Activated T-helper 9 cell treated with anti-CD3 and anti-CD28 coated beads, Interleukin-2, amount 50 U/mL, for 16 hours (primary cell): ENCODE results near the gene MSH5.

Source experiments
- DNase-seq: peaks from one replicate; pipeline ENCODE4 v3.0.0-alpha.2; 2020; ENCODE audit warnings: low read depth

Gene MSH5

DNA sequence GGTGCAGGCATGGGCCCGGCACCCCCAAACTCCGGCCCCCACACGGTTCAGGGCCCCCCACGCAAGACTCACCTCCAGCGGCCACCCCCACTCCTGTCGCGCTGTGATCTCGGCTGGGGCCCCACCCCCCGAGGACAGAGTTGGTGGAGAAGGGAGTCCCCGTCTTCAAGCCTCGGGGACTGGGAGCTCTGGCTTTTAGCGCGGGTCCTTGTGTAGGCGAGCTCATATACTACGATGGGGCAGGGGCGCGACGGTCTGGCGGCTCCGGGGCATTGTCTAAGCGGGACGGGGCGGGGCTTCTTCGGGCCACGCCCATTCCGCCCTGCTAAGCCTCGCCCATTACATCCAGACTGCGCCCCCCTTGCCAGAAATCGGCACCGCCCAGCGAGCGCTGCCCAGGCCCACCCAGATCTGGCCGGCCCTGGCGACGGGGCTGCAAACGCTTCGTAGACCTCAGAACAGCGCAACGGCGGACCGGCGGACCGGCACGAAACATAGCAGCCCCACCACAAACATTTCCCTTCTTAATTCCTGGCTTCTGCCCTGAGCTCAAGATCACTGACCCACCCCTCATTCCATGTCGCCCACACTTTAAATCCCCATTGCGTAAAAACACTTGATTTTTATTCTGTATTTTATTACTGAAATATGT lies 9.7 kb upstream of the MSH5 start:
- DNase-seq = peak; percentile 37

DNA sequence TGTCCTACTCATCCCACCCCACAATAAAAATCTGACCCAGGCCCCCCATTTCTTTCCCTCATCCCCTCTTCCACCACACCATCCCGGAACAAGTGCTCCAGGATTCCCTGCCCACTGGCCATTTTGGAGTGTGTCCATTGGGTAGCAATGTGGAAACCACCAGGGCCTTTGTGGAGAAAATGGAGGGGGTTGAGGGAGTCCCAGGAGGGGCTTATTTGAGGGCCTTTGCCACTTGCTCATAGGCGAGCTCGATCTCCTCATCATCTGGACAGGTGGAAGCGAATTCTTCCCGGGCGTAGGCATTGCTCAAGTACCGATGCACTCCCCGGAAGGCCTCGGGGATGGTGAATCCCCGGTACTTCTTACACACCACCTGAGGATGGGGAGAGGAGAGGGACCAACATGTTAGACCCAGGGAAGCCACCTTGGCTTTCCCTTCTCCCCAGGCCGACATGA lies 9.1 kb upstream of the MSH5 start:
- DNase-seq = no peak

DNA sequence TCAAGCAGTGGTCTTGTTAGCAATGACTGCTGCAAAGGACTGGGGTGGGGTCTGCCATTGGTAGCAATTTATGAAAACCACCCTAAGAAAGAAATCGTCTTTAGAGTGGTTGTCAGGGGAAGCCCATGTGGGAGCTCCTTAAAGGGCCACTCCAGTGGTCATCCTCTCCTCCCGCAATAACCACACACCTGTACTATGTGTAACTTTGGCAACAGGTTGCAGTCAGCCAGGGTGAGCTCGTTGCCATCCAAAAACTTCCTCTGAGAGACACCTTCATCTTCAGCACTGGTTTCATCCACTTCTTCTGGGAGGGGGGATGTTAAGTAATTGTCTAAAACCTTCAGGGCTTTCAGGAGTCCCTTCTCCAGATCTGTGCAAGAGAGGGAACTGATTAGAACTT lies 7.8 kb upstream of the MSH5 start:
- no peak for DNase-seq

DNA sequence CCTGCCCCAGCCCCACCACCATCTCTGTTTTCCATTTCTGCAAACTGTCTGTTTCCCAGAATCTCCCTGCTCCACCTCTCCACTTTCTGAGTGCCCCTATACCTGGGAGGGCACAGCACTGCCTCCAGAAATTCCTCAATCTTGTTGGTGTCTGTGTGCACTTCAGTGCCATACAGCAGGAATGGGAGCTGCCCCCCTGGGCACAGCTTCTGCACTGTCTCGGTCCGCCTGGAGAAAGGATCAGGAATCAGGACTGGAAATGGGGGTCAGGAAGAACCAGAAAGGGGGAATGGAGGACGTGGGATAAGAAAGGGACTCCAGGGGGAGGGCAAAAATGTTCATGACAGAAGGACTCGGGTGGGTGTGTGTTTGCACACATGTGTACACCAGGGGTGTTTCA lies 6.1 kb upstream of the MSH5 start:
- DNase-seq = no peak

DNA sequence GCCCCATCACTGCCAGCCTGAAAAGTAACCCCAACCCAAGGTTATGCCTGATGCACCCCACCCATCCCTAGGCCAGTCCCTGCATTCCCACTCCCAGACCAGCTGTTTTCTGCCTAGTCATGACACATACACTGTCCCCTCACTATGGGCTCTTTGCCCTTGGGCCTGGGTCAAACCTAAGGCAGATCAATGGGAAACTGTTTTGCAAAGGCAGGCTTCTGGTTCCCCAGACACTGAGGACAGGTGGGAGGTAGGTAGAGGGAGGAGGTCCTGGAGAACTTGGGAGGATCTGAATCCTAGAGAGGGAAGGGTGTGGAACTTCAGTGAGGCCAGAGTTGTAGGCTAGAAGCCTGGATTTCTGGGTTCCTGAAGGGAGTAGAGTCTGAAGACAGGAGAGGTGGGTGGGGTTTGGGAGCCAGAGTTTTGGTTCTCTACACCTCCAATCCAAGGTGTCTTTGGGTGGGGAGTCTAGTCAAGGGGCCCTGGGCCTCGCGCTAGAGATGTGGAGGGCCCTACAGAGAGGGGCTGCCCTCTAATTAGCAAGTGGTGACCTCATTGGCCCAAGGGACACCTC lies 5.5 kb upstream of the MSH5 start:
- DNase-seq = no peak

DNA sequence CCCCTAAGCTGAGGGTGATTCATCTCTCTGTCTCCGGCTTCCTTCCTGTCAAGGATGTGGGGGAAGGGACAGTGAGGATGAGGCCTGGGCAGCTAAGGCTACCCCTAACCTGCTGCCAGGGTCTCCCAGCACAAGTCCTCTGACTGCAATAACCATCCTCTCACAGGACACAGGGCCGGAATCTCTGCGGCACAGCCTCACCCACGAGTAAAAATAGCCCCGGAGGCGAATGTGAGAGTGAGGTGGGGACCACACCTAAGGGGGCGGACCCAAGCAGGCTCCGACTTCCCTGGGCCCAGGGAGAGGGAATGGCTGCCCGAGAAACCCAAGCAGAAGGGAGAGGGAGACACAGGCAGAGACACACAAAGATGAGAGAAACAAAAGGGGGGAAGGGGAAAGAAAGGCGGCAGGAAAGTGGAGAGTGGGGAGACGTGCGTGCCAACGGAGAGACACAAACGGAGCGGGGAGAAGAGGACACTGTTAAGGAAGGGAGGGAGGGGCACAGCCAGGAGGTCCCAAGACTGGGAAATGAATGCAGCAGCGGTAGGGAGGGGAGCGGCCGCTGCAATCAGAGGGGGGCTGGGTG lies 4.9 kb upstream of the MSH5 start:
- DNase-seq = peak; percentile 24

DNA sequence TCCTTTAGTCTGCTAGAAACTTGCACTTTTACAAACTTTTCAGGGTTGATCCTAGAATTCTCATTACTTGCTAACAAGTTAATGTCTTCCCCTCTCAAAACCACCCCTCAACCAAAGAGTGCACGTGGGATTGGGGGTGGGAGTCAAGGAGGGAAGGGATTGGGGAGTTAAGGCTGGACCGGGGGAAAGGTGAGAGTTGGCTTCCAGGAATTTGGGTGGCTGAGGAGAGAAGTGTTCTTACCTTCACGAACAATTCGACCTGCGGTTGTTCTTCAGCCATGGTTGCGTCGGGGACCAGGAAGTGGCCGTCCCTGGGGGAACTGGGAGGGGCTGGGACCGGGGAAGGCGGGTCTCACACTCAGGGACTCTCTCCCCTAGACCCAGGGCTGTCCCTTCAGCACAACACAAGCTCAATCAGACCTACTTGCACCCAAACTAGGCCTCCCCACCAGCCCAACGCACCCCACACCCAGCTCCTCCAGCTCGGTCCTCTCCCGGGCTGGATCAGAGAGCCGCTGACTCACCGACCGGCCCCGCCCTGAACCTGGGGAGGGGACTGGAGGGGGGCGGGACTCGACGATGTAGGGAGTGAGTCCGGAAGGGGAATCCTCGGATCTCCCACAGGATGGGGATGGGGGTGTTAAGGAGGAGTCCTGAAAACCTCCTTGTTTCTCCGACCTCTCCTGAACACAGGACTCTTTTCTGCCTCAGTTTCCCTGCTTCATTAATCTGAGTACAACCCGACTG lies 3.6 kb upstream of the MSH5 start, which contains the start of gene CLIC1:
Gene CLIC1, minus strand, starts transcription at position 510 of the 747 bp plus-strand sequence. Its CDS starts 230 bp downstream, at position 280.
- peak; percentile 69 for DNase-seq

DNA sequence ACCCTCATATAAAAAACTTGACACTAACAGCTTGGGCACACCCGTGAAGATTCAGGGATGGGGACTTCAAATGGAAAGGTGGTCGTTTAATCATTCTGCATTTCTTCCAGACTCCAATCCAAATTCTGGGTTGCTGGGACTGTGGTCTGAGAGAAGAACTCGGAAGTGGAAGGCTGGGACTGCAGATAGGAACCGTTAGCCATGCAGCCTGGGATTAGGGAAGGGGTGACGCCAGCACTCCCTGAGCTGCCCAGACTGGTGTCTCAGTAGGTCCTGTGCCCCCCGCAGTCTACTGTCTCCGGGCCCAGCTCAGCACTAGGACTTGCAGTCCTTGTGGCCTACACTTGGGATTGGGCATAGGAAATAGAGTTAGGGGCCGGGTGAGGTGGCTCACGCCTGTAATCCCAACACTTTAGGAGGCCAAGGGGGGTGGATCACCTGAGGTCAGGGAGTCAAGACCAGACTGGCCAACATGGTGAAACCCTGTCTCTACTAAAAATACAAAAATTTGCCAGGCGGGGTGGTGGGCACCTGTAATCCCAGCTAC lies 3.0 kb upstream of the MSH5 start:
- no peak for DNase-seq

DNA sequence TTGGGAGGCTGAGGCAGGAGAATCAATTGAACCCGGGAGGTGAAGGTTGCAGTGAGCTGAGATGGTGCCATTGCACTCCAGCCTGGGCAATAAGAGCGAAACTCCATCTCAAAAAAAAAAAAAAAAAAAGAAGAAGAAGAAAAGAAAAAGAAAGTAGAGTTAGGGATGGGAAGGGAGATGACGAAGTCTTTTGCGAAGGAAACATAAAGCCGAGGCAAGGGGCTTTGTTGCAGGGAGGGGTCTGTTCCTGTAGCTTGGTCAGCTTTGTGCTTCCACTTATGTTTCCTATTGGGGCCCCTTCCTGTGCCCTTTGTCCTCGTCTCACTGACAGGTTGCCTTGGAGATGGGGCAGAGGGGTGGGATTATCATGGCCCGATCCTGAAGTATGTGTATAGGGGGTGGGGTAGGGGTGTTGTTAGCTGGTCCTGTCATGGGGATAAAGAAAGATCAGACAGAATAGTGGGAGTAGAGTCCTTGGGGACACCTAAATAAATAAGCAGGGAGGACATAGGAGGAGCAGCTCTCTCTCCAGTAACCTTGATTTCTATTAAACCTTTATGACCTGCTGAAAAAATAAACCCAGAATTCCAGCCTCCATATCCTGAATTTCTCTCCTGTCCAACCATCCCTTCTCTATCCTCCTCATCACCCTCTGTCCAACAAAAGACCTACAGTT lies 2.4 kb upstream of the MSH5 start:
- no peak for DNase-seq

DNA sequence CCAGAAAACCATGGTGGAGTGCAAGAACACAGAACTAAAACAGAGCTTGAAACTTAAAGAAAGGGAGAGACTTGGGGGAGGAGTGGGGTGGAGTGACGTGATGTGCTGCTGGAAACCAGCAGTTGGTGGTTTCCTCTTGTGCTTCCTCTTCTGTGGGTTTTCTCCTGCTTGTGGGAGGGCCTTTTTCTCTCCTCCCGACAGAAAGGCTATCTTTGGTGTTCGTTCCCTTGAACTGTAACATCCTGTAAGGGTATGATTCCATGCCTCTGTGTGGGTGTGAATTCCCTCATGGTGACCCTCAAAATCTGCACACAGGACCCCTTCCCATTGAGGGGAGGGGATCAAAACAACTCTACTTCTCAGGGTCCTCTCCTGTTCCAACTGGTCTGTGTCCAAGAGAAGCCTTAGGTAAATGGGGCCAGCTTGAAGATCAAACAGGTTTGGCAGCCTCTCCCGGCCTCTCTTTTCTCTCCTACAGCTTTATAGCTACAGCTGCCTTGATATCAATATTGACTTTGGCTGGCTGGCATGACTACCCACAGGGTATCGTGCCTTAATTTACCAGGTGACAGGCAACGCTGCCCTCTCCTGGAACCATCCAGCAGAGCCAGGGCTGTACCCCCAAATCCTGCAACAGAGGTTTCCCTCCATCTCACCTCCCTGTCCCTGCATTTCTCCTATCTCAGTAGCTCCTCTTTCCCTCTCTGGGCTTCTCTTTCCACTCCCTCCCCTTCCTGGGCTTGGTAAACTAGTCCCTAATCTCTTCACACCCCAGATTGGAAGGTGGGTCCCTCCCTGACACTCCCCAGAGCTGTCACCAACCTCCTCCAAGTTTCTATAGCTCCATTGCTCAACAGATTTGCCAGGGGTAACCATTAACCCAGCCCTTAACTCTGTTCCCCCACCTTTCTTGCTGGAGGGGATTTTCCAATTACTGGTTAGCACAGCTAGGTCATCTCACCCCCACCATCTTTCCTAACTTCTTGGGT lies 1.5 kb upstream of the MSH5 start:
- peak; percentile 46 for DNase-seq

DNA sequence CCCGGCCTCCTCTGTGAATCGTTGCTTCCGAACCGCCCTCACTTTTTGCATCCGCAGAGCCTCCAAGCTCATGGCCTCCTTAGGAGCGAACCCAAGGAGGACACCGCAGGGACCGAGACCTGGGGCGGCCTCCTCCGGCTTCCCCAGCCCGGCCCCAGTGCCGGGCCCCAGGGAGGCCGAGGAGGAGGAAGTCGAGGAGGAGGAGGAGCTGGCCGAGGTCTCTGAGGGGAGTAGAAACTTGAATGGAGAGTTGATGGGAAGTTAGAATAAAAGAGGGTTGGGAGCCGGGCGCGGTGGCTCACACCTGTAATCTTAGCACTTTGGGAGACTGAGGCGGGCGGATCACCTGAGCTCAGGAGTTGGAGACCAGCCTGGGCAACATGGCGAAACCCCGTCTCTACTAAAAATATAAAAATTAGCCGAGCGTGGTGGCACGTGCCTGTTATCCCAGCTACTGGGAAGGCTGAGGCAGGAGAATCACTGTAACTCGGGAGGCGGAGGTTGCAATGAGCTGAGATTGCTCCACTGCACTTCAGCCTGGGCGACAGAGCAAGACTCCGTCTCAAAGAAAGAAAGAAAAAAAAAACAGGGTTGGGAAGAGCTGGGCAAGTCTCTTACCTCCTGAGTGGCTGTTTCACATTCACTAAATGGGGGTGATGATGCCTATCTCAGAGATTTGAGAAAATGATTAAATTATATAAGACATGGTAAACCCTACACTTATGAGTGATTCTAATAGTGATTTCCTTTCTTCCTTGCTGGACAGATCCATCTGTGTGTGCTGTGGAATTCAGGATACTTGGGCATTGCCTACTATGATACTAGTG lies 805 bp downstream of the MSH5 start:
- no peak for DNase-seq

DNA sequence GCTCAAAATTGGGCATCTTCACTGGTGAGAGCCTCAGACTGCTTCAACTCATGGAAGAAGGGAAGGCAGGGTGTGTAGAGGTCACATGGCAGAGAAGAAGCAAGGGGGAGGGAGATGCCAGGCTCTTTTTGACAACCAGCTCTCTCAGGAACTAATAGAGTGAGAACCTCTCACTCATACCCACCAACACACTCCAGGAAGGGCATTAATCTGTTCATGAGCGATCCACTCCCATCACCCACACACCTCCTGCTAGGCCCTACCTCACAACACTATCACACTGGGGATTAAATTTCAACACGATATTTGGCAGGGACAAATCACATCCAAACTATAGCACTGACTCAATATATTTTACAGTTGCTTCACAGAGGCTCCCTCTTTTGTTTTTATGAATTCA lies 2.0 kb downstream of the MSH5 start:
- DNase-seq = no peak

DNA sequence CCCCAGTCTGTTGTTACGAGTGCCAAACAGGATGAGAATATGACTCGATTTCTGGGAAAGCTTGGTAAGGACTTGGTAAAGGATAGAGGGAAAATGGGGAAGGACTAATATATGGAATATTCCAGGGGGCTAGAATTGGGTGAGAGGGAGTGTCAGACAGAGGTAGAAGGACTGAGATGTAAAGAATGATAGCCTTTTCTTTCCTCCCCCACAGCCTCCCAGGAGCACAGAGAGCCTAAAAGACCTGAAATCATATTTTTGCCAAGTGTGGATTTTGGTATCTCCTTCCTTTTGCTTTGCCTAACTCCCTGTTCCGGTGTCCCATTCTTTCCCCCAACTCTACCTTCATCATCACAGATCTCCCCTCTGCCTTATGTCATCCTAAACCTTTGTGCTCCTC lies 3.1 kb downstream of the MSH5 start:
- DNase-seq = no peak

DNA sequence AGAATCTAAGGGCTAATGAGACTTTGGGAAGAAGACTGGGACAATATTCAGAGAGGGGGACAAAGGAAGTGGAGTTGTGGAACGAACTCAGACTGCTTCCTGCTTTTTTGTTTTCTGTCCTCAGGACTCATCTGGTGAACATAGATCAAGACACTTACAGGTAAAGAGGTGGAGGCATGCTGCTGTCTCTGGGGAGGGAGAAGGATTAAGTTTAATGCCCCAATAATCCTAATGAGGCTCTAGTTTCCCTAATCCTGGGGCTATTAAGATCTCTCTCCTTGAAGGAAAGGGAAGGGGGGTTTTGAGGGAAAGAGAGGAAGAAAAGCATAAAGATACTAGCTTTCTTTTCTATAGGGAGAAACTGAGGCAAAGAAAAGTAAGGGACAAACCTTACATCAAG lies 4.6 kb downstream of the MSH5 start:
- DNase-seq = no peak

DNA sequence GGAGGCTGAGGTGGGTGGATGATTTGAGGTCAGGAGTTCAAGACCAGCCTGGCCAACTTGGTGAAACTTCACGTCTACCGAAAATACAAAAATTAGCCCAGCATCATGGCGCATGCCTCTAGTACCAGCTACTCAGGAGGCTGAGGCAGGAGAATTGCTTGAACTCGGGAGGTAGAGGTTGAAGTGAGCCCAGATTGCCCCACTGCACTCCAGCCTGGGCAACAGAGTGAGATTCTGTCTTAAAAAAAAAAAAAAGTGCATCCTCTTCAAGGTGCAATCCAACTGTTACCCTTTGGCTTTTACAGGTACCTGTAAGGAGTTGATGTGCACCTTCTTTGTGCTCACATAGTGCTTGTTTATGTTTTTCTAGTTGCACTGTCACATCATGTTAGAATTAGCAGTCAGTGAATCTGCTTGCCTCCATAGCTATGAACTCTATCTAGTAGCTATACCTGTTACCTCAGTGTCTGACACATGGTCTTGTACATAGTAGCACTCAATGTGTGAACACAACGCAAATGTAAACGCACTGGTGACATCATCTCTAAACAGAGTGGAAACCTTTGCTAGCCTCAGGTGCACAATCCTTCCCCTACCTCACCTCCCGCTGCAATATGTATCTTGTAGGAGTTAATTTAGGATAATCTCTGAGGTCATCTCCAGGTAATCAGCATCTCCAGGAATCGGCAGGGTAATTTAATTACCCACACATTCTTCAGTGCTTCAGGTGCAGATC lies 9.7 kb downstream of the MSH5 start:
- DNase-seq = no peak

DNA sequence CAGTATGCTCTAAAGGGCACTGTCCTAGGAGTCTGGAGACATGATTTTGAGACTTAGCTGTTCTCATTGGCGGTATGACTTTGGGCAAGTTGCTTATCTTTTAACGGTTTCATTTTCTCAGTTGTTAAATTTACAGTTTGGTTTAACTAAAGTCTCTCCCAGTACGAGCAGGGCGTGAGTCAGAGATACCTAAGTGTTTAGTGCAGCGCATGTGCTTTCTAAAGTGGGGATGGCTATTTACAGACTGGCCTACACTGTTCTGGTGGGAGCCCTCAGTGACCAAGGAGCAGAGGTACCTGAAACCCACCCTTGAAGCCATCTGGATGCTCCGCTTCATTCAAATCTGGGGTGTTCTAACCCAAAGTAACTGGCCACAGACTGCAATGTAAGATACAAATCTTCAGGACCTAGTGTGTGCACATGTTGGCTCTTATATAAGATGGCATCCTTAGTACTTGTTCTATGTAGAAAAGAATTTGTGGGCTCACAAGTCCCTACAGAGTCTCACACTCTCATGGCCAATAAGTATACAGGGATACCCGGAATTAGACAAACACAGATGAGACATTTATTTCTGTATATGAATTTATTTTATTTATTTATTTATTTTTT lies 10.7 kb downstream of the MSH5 start:
- no peak for DNase-seq

DNA sequence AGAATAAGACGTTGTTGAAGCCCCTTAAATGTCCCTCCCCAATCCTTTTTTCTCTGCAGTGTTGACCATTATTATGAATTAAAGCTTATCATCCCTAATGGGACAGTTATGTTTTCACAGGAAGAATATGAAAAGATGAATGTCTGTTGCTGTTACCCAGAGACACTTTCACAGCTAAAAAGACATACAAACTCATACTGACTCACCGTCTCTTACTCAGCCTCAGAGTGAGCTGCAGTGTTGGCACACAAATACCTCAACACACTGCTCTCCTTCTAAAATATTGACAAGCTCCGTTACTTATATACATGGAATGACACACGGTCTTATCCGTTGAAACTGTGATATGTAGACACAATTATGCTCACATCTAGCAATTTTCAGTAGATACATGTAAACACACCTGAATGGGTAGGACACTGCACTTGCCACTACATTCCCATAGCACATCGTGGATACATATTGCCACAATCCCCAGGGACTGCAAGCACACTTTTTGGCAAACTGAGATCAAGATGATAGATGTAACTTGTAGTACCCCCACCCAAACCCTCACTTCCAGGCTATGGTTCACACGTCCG lies 13.0 kb downstream of the MSH5 start:
- no peak for DNase-seq

DNA sequence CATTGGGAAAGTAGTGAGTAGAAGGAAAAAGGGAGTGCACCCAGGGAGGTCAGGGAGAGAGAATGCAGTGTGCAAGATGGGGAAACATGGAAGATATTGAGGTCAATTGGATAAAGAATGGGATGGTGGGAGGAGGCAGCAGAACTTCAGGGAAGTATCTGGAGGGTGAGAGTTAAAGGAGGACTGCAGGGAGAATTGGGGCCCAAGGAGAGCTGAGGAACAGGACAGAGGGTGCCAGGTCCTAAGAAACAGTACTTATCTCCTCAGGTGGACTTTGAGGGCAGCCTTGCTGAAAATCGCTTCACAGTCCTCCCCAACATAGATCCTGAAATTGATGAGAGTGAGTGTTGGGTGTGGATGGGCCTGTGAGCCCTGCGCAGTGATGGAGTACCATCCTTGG lies 18.5 kb downstream of the MSH5 start:
- no peak for DNase-seq
